Activated CD8-positive, alpha-beta memory T cell treated with anti-CD3 and anti-CD28 coated beads for 48 hours (primary cell): ENCODE measurements around the gene OIP5.
"Not testable (repeated sequence)": the region's sequence is repeated elsewhere in the genome, so short reads cannot be mapped to it uniquely, and the experiment has no call there.

Experiments used
- DNase-seq, 3 experiments: peaks; one replicate each; pipeline ENCODE4 v3.0.0-alpha.2; 2020; ENCODE audit warnings: low read depth in 2 of 3, low spot score in 2 of 3

The OIP5 gene

GRCh38 chr15:41332194-41333025 is at the start of gene OIP5, which contains the start of gene NUSAP1:
Gene OIP5, minus strand, starts transcription at chr15:41332591. Its CDS starts 30 bp downstream, at chr15:41332561.
Gene NUSAP1, plus strand, starts transcription at chr15:41332881. Its CDS starts 77 bp downstream, at chr15:41332958.
- DNase-seq: peak; percentile 79 to 93 (median 89)

- DNase-seq: no peak
Observed at GRCh38 chr15:41377978-41378377, 45.6 kb upstream of the OIP5 start.

GRCh38 chr15:41367418-41367817 is 35.0 kb upstream of the OIP5 start:
- DNase-seq: no peak

GRCh38 chr15:41354371-41354770 is 22.0 kb upstream of the OIP5 start:
- no peak for DNase-seq

- no peak for DNase-seq
Observed at GRCh38 chr15:41350057-41350717, 17.8 kb upstream of the OIP5 start.

- DNase-seq: no peak
Observed at GRCh38 chr15:41347236-41347635, 14.8 kb upstream of the OIP5 start.

GRCh38 chr15:41341519-41341918 is 9.1 kb upstream of the OIP5 start:
- DNase-seq: no peak

- DNase-seq: no peak
Observed at GRCh38 chr15:41340189-41340695, 7.9 kb upstream of the OIP5 start.

GRCh38 chr15:41337631-41338522 is 5.5 kb upstream of the OIP5 start:
- DNase-seq: no peak

- DNase-seq: no peak
Observed at GRCh38 chr15:41337047-41337446, 4.7 kb upstream of the OIP5 start.

- DNase-seq: no peak
Observed at GRCh38 chr15:41336549-41336948, 4.2 kb upstream of the OIP5 start.

GRCh38 chr15:41334293-41335120 is 2.1 kb upstream of the OIP5 start:
- no peak for DNase-seq

GRCh38 chr15:41333026-41333562 is 703 bp upstream of the OIP5 start:
- no peak for DNase-seq

GRCh38 chr15:41331833-41332193 is 578 bp downstream of the OIP5 start:
- DNase-seq: no peak

- no peak for DNase-seq
Observed at GRCh38 chr15:41331281-41331680, 1.1 kb downstream of the OIP5 start.

GRCh38 chr15:41323611-41324010 is 8.8 kb downstream of the OIP5 start:
- no peak for DNase-seq

GRCh38 chr15:41320805-41321330 is 11.5 kb downstream of the OIP5 start:
- not testable (repeated sequence) for DNase-seq

- DNase-seq: no peak
Observed at GRCh38 chr15:41309226-41309905, 23.0 kb downstream of the OIP5 start.

- DNase-seq: no peak
Observed at GRCh38 chr15:41307679-41308078, 24.7 kb downstream of the OIP5 start.
